DMS114 treated with DMSO at 0.1 percent for 48 hours (cell line): ENCODE data around the gene ACOX3.
"Not testable (repeated sequence)": the region's sequence is repeated elsewhere in the genome, so short reads cannot be mapped to it uniquely, and the experiment has no call there.

Source experiments
- DNase-seq: peaks from one replicate; lab custom pipeline; 2025; ENCODE audit not compliant: unreplicated experiment; lab: John Stamatoyannopoulos, UW

ACOX3 gene

DNA sequence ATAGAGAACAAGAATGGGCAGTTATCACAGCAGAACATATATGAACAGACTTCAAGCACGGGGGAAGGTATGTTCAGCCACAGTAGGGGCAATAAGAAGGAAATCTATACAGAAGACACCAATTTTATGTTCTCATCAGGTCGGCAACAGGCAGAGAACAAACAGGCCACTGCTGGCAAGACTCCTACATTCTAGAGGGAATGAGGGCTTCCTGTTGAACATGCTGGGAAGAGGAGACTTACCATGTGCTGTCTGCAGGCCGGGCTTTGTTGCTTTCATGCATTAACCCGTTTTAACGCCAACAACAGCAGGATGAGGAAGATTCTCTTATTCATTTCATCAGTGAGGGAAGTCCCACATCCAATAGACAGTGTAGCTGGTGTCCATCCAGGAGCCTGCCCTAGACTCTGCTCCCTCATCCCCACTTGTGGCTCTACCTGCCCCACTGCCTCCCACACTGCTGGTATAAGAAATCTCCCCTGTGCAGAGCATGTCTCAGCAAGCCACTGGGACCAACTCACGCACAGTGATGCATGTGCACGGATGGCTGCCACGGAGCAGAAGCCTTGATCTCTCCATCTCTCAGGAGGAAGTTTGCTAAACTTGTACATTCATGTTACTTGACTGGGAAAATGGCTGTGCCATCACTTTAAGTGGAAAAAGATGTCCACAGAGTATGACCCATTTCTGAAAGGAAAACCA, 84.5 kb downstream of the ACOX3 start:
- DNase-seq: no peak

DNA sequence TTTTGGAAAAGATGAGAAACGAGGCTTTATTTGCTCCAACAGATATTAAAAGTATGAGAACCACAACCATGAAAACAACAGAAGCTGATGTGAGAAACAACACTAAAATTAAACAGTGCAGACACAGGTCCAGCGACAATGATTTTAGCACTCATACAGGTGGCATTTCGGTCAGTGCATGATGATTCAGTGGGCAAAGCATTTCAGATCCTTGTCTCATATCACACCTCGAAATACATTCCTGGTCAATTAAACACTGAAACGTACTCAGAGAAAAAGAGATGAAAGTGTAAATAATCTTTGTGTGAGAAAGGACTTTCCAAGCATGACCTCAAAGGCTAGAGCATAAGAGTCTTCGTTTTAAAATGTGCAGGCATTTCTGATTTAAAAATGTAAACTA, 85.2 kb downstream of the ACOX3 start:
- DNase-seq: no peak

DNA sequence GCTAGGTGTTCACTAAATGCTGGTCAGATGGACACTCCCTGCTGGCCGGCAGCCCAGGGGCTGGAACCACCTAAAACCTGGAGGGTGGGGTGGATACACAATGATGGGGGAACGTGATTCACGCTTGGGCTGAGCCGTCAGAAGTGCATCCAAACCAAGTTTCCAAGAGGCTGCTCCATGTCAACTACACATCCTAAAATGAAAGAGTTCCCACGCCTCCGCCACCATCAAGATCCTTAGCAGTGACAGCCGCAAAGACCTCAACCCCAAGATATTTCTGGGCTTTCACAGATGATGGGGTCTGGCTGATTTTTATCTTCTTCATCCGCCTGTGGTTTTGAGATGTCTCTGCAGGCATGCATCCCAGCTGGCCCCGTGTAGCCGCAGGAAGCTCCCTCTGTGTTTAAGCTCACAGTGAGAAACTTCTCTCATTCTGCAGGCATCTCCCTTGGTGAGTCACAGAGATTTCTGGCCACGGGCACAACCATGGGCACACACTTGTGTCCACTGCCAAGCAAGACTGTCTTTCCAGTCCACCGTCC, 86.5 kb downstream of the ACOX3 start:
- no peak for DNase-seq

DNA sequence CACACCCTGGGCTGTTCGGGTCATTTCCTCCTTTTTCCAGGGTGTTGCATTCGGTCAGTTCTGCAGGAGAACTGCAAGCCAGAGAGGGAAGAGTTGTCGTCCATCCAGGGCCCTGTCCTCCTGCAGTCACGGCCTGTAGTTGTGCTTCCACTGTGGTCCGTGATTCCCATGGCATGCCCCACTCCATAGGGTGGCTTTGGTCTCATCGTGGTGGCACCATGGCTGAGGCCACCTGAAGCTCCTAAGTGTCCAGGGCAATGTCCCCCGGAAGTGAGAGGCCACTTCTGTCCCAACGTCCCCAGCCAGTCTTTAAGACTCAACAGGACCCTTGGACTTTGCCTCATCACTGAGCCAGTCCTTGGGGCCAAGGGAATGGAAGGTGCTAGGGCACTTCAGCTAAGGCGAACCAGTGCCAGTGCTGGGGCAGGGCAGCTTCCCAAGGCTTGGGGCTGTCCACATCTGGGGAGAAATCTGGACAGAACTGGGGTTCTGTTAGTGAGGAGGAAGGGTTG, 87.3 kb downstream of the ACOX3 start:
- DNase-seq: no peak

DNA sequence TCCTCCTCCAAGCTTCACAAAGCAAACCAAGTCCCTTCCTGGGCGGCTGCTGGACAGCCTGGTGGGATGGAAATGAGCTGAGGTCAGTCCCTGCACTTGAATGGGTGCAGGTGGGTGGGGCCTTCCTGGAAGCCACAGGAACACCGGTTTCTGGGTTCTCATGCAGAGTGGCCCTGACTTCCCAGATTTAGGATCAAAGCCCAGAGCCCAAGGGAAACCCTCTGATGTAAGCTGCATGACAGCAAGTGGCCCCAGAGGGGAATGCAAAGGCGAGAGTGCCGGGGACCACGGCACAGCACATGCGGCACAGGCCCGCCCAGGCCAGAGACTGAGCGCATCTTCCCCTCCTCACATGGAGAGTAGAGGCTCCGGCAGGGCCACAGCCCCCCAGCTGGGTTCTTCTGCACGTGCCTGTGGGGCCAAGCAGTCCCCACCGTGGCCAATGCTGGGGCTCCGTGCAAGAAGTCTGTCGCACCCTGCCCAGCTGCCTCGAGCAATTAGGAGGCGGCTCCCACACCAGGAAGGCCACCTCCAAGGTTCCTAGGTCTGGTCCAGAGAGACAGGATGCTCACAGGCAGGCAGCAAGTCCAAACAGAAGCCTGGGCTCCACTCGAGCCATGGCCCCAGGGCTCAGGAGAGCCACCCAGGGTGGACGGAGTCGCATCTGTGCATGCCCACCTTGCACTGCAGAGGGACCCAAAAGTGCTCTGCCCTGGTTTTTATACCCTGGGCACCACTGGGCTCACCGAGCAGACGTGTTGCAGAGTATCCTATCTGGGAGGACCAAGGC, 88.0 kb downstream of the ACOX3 start:
- DNase-seq: no peak

DNA sequence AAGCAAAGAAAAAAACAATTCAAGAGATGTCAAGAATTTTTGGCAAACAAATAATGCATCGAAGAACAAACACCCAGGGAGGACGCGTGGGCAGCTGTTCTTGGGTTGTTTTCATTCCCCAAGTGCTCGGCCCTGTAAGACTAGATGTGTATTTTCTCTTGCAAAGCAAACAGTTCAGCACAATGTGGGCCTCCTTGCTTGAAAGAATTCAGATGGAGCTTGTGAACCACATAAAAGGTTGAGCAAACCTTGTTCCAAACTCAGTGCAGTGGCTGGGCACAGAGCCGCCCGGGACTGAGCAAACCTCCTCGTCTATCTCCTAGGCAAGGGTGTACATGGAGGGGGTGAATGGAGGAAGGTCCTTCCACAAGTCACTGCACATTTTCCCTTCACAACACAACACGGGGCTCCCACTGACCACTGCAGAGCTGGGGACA, 88.6 kb downstream of the ACOX3 start:
- no peak for DNase-seq

DNA sequence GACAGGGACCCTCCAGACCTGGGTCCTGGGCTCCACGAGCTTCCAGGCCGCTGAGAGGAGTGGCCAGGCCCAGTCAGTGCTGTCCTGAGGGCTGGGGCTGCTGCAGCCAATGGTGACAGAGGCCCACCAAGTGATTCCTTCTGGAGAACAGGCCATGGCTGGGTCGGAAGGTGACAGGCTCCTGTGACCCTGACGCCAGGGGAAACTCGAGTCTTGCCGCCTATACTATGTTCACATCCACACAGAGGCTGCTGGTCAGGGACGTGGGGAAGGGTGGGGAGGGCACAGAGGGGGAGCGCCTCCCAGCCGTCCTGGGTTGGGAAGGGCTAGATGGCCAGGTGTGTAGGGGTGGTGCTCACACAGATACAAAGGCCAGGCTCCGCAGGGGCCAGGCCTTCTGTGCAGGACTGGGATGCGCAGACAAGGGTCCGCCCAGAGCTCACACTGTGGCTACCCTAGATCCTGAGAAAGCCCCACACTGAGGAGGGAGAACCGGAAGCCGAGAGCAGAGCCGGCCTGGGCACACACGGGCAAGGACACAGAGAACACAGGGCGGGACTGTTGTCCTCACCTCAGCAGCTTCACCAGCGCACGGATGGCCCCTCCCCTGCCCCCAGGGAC, 89.6 kb downstream of the ACOX3 start:
- DNase-seq: no peak

DNA sequence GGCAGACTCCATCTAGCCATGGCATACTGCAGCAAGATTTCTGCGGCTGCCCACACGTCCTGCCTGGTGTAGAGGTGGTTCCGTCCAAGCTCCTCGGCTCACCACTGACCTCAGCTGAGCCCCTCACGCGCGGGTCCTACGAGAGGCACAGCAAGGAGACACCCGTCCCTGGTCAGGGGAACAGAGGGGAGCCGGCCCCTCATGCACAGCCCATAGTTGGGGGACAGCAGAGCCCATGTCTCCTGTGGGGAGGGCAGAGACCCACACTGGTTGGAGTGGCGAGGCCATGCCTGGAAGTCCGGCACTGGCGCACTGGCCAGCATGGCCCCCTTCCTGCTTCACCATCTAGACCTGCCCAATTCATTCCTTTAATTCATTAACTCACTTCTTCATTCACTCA, 90.2 kb downstream of the ACOX3 start:
- no peak for DNase-seq

DNA sequence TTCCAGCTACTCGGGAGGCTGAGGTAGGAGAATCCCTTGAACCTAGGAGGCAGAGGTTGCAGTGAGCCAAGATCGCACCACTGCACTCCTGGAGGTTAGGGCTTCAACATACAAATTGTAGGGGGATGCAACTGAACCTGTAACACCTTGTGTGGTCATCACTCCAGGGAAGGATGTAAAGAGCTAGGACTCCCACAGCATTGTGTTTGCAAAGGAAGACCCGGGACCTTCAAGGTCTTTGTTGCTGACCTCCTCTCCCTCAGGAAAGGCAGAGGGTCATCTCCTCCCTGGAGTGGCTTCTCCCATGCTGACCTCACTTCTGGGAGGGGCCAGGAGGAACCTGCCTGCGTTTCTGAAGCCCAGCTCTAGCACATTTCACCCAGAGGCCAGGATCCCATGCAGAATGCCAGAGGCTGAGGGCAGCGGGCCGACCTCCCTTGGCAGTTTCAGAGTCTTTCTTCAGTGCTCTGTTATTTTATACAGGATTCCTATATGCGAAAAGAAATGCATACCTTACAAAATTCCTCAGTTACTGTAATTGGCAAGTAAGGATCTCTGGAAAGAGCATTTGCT, 90.8 kb downstream of the ACOX3 start:
- no peak for DNase-seq

DNA sequence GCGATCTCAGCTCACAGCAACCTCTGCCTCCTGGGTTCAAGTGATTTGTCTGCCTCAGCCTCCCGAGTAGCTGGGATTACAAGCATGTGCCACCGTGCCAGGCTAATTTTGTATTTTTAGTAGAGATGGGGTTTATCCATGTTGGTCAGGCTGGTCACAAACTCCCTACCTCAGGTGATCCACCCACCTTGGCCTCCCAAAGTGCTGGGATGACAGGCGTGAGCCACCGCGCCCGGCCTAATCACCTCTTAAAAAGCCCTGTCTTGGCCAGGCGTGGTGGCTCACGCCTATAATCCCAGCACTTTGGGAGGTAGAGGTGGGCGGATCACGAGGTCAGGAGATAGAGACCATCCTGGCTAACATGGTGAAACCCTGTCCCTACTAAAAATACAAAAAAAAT, 91.3 kb downstream of the ACOX3 start:
- not testable (repeated sequence) for DNase-seq

DNA sequence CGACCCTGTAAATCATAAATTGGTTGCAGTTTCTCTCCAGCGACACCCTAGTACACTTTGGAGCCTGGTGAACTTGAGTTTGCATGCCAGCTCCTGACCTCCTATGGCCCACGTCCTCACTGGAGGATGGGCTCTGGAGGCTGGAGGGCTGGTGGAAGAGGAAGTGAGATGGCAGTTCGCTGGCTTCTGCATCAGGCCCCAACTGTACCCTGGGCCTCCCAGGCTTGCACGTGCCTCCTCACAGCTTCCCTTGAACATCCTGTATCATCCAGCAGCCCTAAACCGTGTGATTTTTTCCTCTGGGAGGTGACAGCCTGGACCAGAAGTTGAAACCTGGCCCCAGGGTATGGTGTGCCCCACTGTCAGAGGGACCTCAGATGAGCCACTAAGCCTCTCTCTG, 92.5 kb downstream of the ACOX3 start:
- DNase-seq: no peak

DNA sequence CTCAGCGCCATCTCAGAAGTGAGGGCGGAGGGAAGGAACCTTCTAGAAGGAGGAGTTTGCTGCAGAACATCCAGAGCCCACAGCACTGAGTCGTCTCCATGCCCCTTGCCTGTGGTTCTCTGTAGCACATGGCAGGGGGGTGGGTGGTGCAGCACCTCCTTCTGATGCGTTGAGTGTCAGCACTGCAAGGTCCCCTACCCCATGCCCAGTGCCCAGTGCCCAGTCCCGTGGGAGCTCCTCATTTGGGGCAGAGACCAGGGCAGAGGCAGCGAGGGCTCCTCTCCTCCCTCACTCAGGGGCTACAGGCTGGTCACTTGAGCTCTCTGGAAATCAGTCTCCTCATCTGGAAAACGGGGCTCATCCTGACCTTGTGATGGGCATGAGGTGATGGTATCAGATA, 92.9 kb downstream of the ACOX3 start:
- DNase-seq: no peak

DNA sequence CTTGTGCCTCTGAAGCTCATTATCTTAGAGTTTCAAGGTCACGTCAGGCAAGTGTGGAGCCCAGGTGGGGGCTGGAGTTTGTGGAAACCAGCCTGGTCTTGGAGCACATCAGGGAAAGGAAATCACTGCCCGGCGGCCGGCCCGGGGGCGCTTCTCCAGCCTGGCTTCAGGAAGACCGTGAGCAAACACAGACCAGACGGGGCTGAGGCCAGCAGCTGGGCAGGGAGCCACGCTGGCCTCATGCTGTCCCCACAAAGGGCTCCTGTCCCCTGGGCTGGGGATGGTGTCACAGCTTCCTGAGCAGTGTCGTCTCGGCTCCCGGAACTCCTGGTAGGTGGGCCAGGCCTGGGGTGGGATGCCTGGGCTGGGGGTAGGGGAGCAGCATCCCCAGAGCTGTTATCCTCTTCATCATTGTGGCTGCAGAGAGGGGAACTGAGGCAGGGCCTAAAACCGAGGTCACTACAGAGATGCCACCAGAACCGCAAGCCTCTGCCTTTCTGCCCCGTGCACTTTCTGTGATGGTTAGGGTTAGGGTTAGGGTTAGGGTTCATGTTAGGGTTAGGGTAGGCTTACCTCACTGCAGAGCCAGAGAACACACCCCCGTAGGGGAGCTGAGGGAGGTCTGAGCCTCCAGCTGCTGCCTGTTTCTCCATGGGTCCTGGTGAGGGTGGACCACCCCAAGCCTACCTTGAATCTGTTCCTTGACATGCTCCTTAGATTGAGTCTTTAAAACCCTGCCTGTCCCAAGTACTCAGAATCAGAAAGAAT, 93.5 kb downstream of the ACOX3 start:
- DNase-seq: no peak

DNA sequence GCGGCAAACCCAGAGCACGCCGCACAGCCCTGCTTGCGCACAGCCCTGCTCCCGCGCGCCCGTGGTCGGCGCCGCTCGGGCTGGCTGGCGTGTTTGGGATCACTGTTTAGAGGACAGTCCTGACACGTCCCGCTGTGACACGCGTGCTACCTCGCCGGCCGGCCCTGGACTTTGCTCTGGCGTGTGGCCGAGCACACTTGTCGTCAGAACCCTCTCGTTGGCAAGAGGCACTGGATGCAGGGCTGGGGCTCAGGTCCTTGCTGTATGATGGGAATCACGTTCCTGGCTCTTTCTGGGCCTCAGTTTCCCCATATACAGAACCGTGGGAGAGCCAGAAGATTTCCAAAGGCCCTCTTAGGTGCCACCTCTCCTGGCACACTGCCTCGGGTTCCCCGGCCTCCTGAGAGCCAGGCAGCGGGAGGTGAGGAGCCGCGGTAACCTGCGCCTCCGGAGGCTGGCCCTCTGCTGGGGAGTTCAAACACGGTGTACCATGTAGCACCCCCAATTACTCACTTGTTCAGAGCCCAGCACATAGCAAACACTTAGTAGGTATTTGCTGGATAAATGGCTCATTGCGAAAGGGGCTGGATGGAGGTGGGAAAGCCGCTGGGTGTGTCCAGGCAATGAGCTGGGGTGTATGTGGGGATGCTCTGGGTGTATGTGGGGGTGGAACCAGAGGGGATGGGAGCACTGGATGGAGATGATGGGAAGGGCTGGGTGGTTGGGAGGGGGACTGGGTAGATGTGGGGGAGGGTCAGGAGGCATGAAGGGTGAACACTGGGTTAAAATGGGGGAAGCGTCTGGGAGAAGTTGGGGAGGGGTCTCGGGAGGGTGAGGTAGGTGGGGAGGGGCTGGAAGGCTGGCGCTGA, 94.3 kb downstream of the ACOX3 start:
- DNase-seq: no peak

DNA sequence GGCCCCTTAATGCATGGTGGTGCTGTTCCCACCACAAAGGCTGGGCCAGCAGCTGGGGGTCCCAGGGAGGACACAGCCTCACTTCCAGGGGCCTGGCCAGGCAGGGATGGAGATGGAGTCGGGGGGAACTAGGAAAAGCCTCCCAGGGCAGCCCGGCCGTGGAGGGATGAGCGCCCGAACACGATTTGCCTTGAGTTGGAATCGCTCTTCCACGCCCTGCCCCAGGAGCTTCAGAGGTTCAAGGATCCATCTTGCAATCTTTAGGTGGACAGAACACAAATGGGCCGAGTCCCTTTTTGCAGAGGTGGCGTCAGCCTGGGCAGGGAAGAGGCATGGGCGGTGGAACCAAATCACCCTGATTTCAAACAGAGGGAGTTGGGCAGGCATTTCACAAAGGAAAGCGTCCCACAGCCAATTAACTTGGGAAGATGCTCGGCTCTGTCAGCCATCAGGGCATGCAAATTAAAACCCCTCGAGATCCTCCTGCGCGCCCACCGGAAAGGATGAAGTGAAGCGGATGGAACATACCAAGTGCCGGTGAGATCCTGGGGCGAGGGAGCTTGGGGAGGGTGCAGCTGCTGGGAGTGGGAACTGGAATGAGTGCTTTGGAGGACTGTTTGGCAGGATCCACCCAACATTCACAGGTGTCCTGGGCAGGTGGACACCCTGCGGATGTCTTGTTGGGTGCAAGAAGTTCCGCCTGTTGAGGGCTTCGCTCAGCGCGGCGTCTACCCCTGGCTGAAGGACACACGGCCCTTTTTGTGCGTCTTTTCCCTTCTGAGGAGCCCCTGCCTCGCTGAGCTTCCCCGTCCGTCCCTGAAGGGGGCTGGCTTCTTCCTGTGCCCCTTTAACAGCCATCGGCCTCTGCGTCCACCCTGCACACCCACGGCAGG, 95.2 kb downstream of the ACOX3 start:
- no peak for DNase-seq

DNA sequence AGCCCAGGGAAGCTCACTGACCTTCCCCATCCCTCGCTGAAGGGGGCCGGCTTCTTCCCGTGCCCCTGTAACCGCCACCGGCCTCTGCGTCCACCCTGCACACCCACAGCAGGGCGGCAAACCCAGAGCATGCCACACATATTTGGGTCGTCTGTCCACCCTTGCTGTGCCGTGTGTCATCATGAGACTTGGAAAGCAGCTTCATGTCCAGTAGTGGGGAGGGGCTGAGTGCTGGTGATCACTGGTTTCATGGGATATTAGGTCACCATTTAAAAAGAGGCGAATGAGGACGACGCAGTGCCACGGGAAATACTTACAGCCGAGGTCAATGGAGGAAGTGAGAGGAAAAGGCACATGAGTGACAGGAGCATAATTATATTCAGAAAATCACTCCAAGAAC, 96.1 kb downstream of the ACOX3 start:
- no peak for DNase-seq

DNA sequence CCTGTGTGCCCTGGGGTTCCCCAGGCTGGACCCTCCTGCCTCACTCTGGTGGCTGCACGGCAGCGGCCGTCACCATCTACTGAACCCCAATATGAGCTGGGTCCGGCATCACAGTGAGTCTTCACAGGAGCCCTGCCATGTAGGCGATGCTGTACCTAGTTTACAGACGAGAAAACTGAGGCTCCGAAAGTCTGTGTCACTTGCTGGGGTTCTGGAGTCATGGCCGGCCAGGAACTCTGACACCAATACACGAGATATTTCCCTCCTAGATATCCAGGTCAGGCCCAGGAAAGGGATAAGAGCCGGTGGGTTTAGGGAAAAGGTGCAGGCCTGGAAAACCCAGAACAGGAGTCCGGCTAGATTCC, 96.6 kb downstream of the ACOX3 start:
- no peak for DNase-seq

DNA sequence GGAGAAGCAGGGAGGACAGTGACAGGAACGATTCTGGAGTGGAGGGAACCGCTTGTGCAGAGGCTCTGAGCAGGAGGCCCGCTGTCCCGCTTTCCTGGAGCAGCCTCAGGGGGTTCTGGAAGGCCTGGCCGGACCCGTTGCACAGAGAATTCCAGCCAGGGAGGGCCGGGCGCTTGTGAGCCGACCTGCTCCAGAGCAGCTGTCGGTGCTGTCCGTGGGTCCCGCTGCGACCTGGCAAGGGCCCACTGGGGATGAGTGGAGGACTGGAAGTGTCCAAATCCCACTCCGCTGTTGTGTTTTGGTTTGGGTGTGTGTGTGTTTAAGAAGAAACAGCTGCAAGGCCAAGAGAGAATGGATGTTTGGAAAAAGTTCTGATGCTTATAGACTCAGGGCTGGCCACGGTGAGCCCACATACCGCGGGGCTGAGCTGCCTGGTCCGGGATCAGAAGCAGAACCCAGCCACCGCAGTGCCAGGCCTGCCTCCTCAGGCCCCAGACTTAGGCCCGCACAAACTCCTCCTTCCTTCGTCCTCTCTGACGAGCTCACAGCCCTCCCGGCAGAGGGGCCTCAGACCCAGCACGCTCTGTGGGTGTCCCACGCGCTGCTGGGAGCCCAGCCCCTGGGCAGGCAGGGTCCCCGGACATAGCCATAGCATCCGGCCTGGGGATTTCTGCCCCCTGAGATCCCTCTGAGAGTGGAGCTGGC, 97.1 kb downstream of the ACOX3 start:
- no peak for DNase-seq
